K562 (cell line): Measurements from ENCODE around the gene B4GALT5. TPM values are rescaled to one million over a fixed set of nuclear protein-coding genes. Genes with fewer than 3 reads are reported as not detected.

Source experiments
- ATF4 ChIP-seq: fragments of 450-650 bp; formaldehyde crosslinking; IDR thresholded peaks from 2 replicates; pipeline ENCODE4 v1.4.0; 2022; ENCODE audit warnings: mild to moderate bottlenecking, moderate library complexity
- C11orf30 ChIP-seq: fragments of 450-650 bp; IDR thresholded peaks from 2 replicates; pipeline ENCODE4 v1.6.1; 2016; ENCODE audit warnings: low read depth, mild to moderate bottlenecking
- CEBPB ChIP-seq: fragments of 450-650 bp; IDR thresholded peaks from 2 replicates; pipeline ENCODE4 v1.6.1; 2016; ENCODE audit warnings: missing genetic modification characterization, missing compliant biosample characterization
- EP400 ChIP-seq: fragments of 450-650 bp; IDR thresholded peaks from 2 replicates; pipeline ENCODE4 v1.6.1; 2017; ENCODE audit warnings: antibody characterized with exemption, mild to moderate bottlenecking, moderate library complexity
- FUS ChIP-seq: fragments of 200-400 bp; formaldehyde crosslinking; optimal IDR thresholded peaks from 2 replicates; pipeline ENCODE3; 2017; ENCODE audit warnings: low read depth, low read length
- JUN ChIP-seq, 2 experiments: sonication (generic) in 1 of 2; formaldehyde crosslinking in 1 of 2; IDR thresholded peaks; 2 replicates each; pipeline versions ENCODE4 v1.6.1 to v1.8.0; 2012 to 2022; ENCODE audit warnings: borderline replicate concordance in 2 of 2, mild to moderate bottlenecking in 2 of 2, improper control_type of control experiment in 1 of 2, low read depth in 1 of 2, low read length in 1 of 2, missing genetic modification reagents in 1 of 2
- MEIS2 ChIP-seq: fragments of 450-650 bp; IDR thresholded peaks from 2 replicates; pipeline ENCODE4 v1.6.1; 2014; ENCODE audit warnings: mild to moderate bottlenecking; ENCODE audit not compliant: partially characterized antibody
- MYC ChIP-seq, 2 experiments: fragments of 250-450 bp in 1 of 2; sonication (Bioruptor Pico) in 1 of 2; IDR thresholded peaks; 2 replicates each; pipeline versions ENCODE4 v1.5.1 to v1.6.1; 2012 to 2021; ENCODE audit warnings: low read depth in 2 of 2, borderline replicate concordance in 1 of 2, improper control_type of control experiment in 1 of 2, low read length in 1 of 2, mild to moderate bottlenecking in 1 of 2, moderate library complexity in 1 of 2
- NFRKB ChIP-seq: fragments of 450-650 bp; IDR thresholded peaks from 2 replicates; pipeline ENCODE4 v1.6.1; 2016; ENCODE audit warnings: low read depth
- POLR2H ChIP-seq: IDR thresholded peaks from 2 replicates; pipeline ENCODE4 v1.6.1; 2016; ENCODE audit warnings: missing genetic modification characterization, low read depth, mild to moderate bottlenecking, control low read depth, missing compliant biosample characterization, moderate library complexity
- TCF3 ChIP-seq: sonication (generic); formaldehyde crosslinking; IDR thresholded peaks from 2 replicates; pipeline ENCODE4 v1.4.0; 2020; ENCODE audit warnings: mild to moderate bottlenecking, missing genetic modification reagents
- polyA plus RNA-seq, 8 experiments: library from polyadenylated mRNA; depleted of rRNA in 4 of 8; stranded (reverse) in 5 of 8; unstranded in 3 of 8; fragments of >200 nt; fragmentation: Nextera tagmentation in 2 of 8; fragmentation: Illumina TruSeq in 1 of 8; extraction: Ambion mirVana in 2 of 8; extraction: Trizol in 1 of 8; gene quantifications; 2 replicates each; pipeline versions ENCODE4 v1.2.1 to v1.2.3, GENCODE V29; 2011 to 2014; ENCODE audit warnings: inconsistent platforms in 1 of 8, missing spikeins in 1 of 8
- total RNA-seq, 7 experiments: library from RNA; depleted of rRNA in 6 of 7; stranded (reverse); fragments of >200 nt in 6 of 7; fragmentation: Illumina TruSeq in 2 of 7; extraction: Trizol in 2 of 7; gene quantifications; 2 replicates each; pipeline versions ENCODE4 v1.2.1 to v1.2.3, GENCODE V29; 2011 to 2021; ENCODE audit warnings: low replicate concordance in 1 of 7

B4GALT5 gene
- total and polyA plus RNA-seq, 9 of the 15 experiments (the other 6 are each of a cell fraction or from before 2014, with no cell fraction given), result 8.5 to 32.6 (median 23.4) TPM

DNA sequence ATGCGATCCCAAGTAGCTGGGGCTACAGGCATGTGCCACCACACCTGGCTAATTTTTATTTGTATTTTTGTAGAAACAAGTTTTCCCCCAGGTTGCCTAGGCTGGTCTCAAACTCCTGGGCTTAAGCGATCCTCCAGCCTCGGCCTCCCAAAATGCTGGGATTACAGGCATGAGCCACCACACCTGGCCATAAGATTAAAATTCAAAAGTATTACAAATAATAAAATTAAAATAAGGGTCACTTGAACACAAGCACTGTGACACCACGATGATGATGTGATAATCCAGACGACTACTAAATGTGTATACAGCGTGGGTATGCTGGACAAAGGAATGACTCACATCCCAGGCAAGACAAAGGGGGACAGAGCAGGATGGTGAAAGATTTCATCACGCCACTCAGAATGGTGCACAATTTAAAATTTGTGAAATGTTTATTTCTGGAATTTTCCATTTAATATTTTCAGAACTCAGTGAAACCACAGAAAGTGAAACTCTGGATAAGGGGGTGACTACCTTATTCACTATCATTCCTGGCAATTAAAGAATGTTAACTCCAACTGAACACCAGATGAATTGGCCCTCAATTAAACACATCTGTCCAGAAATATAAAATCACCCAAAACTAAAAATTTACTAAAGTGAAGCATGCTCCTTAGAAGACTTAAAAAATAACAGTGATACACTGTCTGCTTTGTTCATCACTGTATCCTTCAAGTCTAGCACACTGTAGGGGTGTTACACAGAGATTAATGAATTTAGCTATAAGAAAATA, 13.1 kb downstream of the B4GALT5 start (continued):
- TF ChIP-seq CEBPB (tag) (peak; percentile 58), MEIS2 (peak; percentile 28), C11orf30 (no peak), JUN (IDR thresholded peaks at IDR 0.05; ENCODE audit: borderline replicate concordance, low read depth, low read length) (peak; percentile 96), JUN (CRISPR knock-in tag; IDR thresholded peaks at IDR 0.05; ENCODE audit: borderline replicate concordance) (no peak), ATF4 (CRISPR knock-in tag) (0 out of 2 replicates have a peak, but pooled peaks have one; percentile 62), MYC (IDR thresholded peaks at IDR 0.05; ENCODE audit: low read depth, low read length) (peak; percentile 72), MYC (CRISPR knock-in tag; IDR thresholded peaks at IDR 0.05; ENCODE audit: borderline replicate concordance, low read depth) (no peak), TCF3 (CRISPR knock-in tag) (0 out of 2 replicates have a peak, but pooled peaks have one; percentile 10), EP400 (peak; percentile 67), NFRKB (peak; percentile 74; the same call in 1 of the 2 replicates), FUS (no peak), POLR2H (tag) (peak; percentile 38; the same call in 1 of the 2 replicates)
- TF ChIP-seq, all 486 proteins: peak for 38
